ENCODE measurements around the gene FOXJ2. TPM values are rescaled to one million over a fixed set of nuclear protein-coding genes. Genes with fewer than 3 reads are reported as not detected.

FOXJ2 gene
- polyA plus RNA-seq, 1 of the 3 experiments (the other 2 are of a cell fraction) = 3.4 TPM

GRCh38 chr12:8037947-8038346 lies 5.4 kb downstream of the FOXJ2 start:
- no peak for DNase-seq
- peak overlapping the region; percentile 75 for H3K4me2 ChIP-seq
- no peak overlapping the region for H3K9ac ChIP-seq
- 84% methylated on average over 6 of the region's 6 CpGs for WGBS (ENCODE audit: low lambda C conversion rate)
- H3K4me3 ChIP-seq (ENCODE audit: low read depth in 2 of 2, low read length in 1 of 2) = no peak overlapping the region
- H4K20me1 ChIP-seq (ENCODE audit: insufficient read depth) = peaks cover 32% of the 10 kb centered on the region
- H3K9me2 ChIP-seq = no peaks in the 10 kb centered on the region
- H3K79me2 ChIP-seq (ENCODE audit: insufficient read depth) = peaks cover 61% of the 10 kb centered on the region; the same call in 1 of the 2 replicates
- no peak for TF ChIP-seq NRF1 (IDR thresholded peaks at IDR 0.05; ENCODE audit: low read depth, low read length)
- no peak for TF ChIP-seq MEF2A (IDR thresholded peaks at IDR 0.05; ENCODE audit: borderline replicate concordance, low read depth)
- TF ChIP-seq RXRA (IDR thresholded peaks at IDR 0.05; ENCODE audit: borderline replicate concordance, low read depth) = no peak
- no peak for TF ChIP-seq FOXJ3 (CRISPR knock-in tag; IDR thresholded peaks at IDR 0.05)
- no peak for TF ChIP-seq TCF12 (IDR thresholded peaks at IDR 0.05)
- TF ChIP-seq SMC3 (IDR thresholded peaks at IDR 0.05; ENCODE audit: low read depth, low read length) = no peak
- no peak for TF ChIP-seq NFIC (IDR thresholded peaks at IDR 0.05; ENCODE audit: borderline replicate concordance)
- no peak for TF ChIP-seq RCOR1 (IDR thresholded peaks at IDR 0.05; ENCODE audit: low read length)
- TF ChIP-seq FOSL2 (IDR thresholded peaks at IDR 0.05; ENCODE audit: borderline replicate concordance, low read depth) = no peak
- TF ChIP-seq IRF3 (IDR thresholded peaks at IDR 0.05; ENCODE audit: low read depth, low read length) = no peak
- no peak for TF ChIP-seq ELF1 (IDR thresholded peaks at IDR 0.05)
- no peak for TF ChIP-seq EP300 (IDR thresholded peaks at IDR 0.05; ENCODE audit: borderline replicate concordance in 1 of 2, low read depth in 1 of 2, low read length in 1 of 2)
- no peak for TF ChIP-seq SIN3A (IDR thresholded peaks at IDR 0.05; ENCODE audit: borderline replicate concordance, low read depth, low read length)
- no peak for TF ChIP-seq RAD21 (IDR thresholded peaks at IDR 0.05; ENCODE audit: low read length)
- no peak for TF ChIP-seq USF1 (IDR thresholded peaks at IDR 0.05; ENCODE audit: borderline replicate concordance, low read depth)
- H3K4me1 ChIP-seq (ENCODE audit: control insufficient read depth in 1 of 2, insufficient read depth in 2 of 2, low read depth in 1 of 2, low read length in 1 of 2) = peaks cover 32 to 35% of the 10 kb centered on the region in 2 experiments
- peaks cover 5 to 17% of the 10 kb centered on the region in 2 experiments for H3K36me3 ChIP-seq (replicated peaks in 1 of 2; ENCODE audit: control insufficient read depth in 1 of 2, insufficient read depth in 2 of 2, low read length in 1 of 2)
- POLR2A ChIA-PET = no interaction called here
- H3K27me3 ChIP-seq (ENCODE audit: insufficient read depth) = no peaks in the 10 kb centered on the region
- H3F3A ChIP-seq (replicated peaks; ENCODE audit: insufficient read depth) = no peaks in the 10 kb centered on the region
- CTCF ChIA-PET = interaction anchor here (1.5 to 4.7 kb wide), 2 partner anchors 8 to 41 kb away, joined by 6 to 24 read pairs; no protein-coding TSS in a partner anchor
- no peaks in the 10 kb centered on the region for H3K9me3 ChIP-seq
- H2AFZ ChIP-seq (ENCODE audit: low read depth) = no peak overlapping the region
- H3K27ac ChIP-seq (ENCODE audit: low read depth in 2 of 2, low read length in 1 of 2) = no peak overlapping the region

DNA sequence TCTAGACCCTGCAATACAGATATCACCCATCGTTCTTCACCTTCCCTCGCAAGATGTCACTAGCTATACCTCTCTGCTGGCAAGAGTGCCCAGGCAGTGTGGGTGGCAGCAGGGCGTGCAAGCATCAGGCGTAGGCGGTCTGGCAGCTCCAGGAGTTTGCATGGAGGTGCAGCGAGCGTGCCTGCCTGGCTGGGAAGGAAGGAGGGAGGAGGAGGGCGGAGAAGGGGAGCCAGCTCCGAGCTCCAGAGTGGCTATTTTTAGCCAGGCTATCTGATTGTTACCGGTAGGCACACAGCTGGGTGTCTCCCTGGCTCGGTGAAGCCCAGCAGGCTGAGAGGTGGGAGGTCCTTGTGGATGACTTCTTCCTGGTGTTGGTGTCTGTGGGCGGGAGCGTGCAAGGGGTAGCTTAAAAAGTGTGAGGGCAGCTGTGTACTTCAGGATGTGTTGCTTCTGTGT lies 6.2 kb downstream of the FOXJ2 start:
- H3K79me2 ChIP-seq (ENCODE audit: insufficient read depth) = peaks cover 57% of the 10 kb centered on the region; the same call in 1 of the 2 replicates
- H3K4me2 ChIP-seq = peak overlapping the region; percentile 75
- H3K4me1 ChIP-seq (ENCODE audit: control insufficient read depth in 1 of 2, insufficient read depth in 2 of 2, low read depth in 1 of 2, low read length in 1 of 2) = peaks cover 30 to 32% of the 10 kb centered on the region in 2 experiments
- H3K4me3 ChIP-seq (ENCODE audit: low read depth in 2 of 2, low read length in 1 of 2) = peak overlapping the region; percentile 30 to 43
- DNase-seq = peak; percentile 72
- CTCF ChIA-PET = interaction anchor here (1.0 to 4.7 kb wide), 3 partner anchors 7 to 70 kb away, joined by 3 to 24 read pairs (median 6); no protein-coding TSS in a partner anchor
- peaks cover 32% of the 10 kb centered on the region for H4K20me1 ChIP-seq (ENCODE audit: insufficient read depth)
- H3K27me3 ChIP-seq (ENCODE audit: insufficient read depth) = no peaks in the 10 kb centered on the region
- TF ChIP-seq TEAD4 (IDR thresholded peaks at IDR 0.05; ENCODE audit: borderline replicate concordance, insufficient read depth) = no peak
- TF ChIP-seq GABPA (IDR thresholded peaks at IDR 0.05; ENCODE audit: low read depth) = no peak
- TF ChIP-seq TCF12 (IDR thresholded peaks at IDR 0.05) = no peak
- no peak for TF ChIP-seq IRF3 (IDR thresholded peaks at IDR 0.05; ENCODE audit: low read depth, low read length)
- TF ChIP-seq EP300 (IDR thresholded peaks at IDR 0.05; ENCODE audit: borderline replicate concordance in 1 of 2, low read depth in 1 of 2, low read length in 1 of 2) = no peak
- TF ChIP-seq MEF2A (IDR thresholded peaks at IDR 0.05; ENCODE audit: borderline replicate concordance, low read depth) = peak; percentile 66; the same call in 1 of the 2 replicates
- TF ChIP-seq SIN3A (IDR thresholded peaks at IDR 0.05; ENCODE audit: borderline replicate concordance, low read depth, low read length) = 0 out of 2 replicates have a peak, but pooled peaks have one; percentile 17
- TF ChIP-seq RAD21 (IDR thresholded peaks at IDR 0.05; ENCODE audit: low read length) = no peak
- TF ChIP-seq MXI1 (IDR thresholded peaks at IDR 0.05; ENCODE audit: low read depth, low read length) = no peak
- TF ChIP-seq YY1 (IDR thresholded peaks at IDR 0.05; ENCODE audit: low read depth) = no peak
- no peak for TF ChIP-seq CHD2 (IDR thresholded peaks at IDR 0.05; ENCODE audit: low read length, partially characterized antibody)
- no peak for TF ChIP-seq RXRA (IDR thresholded peaks at IDR 0.05; ENCODE audit: borderline replicate concordance, low read depth)
- no peak for TF ChIP-seq CTCF (IDR thresholded peaks at IDR 0.05)
- no peak for TF ChIP-seq FOSL2 (IDR thresholded peaks at IDR 0.05; ENCODE audit: borderline replicate concordance, low read depth)
- TF ChIP-seq SMC3 (IDR thresholded peaks at IDR 0.05; ENCODE audit: low read depth, low read length) = no peak
- 46% methylated on average over 13 of the region's 13 CpGs for WGBS (ENCODE audit: low lambda C conversion rate)
- H3K9ac ChIP-seq = no peak overlapping the region; the same call in 1 of the 2 replicates
- H2AFZ ChIP-seq (ENCODE audit: low read depth) = no peak overlapping the region
- H3K36me3 ChIP-seq (replicated peaks in 1 of 2; ENCODE audit: control insufficient read depth in 1 of 2, insufficient read depth in 2 of 2, low read length in 1 of 2) = peaks cover 7 to 22% of the 10 kb centered on the region in 2 experiments
- POLR2A ChIA-PET = no interaction called here
- H3F3A ChIP-seq (replicated peaks; ENCODE audit: insufficient read depth) = no peaks in the 10 kb centered on the region
- no peaks in the 10 kb centered on the region for H3K9me2 ChIP-seq
- no peaks in the 10 kb centered on the region for H3K9me3 ChIP-seq
- H3K27ac ChIP-seq (ENCODE audit: low read depth in 2 of 2, low read length in 1 of 2) = peak overlapping the region; percentile 33 to 54; a peak in 2 of 4 replicates

Measured in SK-N-SH (cell line).